Measurements from ENCODE around the gene AKAP12.

DNA sequence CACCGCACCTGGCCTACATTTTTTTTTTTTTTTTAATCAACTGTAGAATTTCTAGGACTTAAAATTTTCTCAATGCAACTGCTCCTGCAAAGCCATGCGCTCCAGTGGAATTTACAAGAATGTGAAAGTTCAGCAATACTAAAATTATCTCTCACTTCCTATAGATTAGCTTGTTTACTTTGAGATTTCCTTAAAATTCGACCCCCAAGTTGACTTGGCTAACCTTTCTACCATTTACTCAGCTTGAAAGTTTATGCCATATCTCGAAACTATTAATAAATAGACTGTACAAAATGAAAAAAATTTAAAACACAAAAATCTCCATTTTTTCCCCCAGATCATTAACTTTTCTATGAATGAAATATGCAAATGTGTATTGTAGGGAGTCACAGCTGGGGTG lies 87.3 kb downstream of the AKAP12 start:
- TF ChIP-seq, protein P1, sequence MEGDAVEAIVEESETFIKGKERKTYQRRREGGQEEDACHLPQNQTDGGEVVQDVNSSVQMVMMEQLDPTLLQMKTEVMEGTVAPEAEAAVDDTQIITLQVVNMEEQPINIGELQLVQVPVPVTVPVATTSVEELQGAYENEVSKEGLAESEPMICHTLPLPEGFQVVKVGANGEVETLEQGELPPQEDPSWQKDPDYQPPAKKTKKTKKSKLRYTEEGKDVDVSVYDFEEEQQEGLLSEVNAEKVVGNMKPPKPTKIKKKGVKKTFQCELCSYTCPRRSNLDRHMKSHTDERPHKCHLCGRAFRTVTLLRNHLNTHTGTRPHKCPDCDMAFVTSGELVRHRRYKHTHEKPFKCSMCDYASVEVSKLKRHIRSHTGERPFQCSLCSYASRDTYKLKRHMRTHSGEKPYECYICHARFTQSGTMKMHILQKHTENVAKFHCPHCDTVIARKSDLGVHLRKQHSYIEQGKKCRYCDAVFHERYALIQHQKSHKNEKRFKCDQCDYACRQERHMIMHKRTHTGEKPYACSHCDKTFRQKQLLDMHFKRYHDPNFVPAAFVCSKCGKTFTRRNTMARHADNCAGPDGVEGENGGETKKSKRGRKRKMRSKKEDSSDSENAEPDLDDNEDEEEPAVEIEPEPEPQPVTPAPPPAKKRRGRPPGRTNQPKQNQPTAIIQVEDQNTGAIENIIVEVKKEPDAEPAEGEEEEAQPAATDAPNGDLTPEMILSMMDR (conservative IDR thresholded peaks at IDR 0.05; ENCODE audit: low read depth in 2 of 2), result no peak
- no peak for TF ChIP-seq POLR2AphosphoS5 (IDR thresholded peaks at IDR 0.05; ENCODE audit: low read depth)
- no peak for TF ChIP-seq EZH2 (IDR thresholded peaks at IDR 0.05; ENCODE audit: low read depth, unreplicated experiment)
- TF ChIP-seq, protein P2, sequence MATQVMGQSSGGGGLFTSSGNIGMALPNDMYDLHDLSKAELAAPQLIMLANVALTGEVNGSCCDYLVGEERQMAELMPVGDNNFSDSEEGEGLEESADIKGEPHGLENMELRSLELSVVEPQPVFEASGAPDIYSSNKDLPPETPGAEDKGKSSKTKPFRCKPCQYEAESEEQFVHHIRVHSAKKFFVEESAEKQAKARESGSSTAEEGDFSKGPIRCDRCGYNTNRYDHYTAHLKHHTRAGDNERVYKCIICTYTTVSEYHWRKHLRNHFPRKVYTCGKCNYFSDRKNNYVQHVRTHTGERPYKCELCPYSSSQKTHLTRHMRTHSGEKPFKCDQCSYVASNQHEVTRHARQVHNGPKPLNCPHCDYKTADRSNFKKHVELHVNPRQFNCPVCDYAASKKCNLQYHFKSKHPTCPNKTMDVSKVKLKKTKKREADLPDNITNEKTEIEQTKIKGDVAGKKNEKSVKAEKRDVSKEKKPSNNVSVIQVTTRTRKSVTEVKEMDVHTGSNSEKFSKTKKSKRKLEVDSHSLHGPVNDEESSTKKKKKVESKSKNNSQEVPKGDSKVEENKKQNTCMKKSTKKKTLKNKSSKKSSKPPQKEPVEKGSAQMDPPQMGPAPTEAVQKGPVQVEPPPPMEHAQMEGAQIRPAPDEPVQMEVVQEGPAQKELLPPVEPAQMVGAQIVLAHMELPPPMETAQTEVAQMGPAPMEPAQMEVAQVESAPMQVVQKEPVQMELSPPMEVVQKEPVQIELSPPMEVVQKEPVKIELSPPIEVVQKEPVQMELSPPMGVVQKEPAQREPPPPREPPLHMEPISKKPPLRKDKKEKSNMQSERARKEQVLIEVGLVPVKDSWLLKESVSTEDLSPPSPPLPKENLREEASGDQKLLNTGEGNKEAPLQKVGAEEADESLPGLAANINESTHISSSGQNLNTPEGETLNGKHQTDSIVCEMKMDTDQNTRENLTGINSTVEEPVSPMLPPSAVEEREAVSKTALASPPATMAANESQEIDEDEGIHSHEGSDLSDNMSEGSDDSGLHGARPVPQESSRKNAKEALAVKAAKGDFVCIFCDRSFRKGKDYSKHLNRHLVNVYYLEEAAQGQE (IDR thresholded peaks at IDR 0.05; ENCODE audit: unreplicated experiment), result no peak
- TF ChIP-seq CREB1 (CRISPR knock-in tag; IDR thresholded peaks at IDR 0.05; ENCODE audit: low read depth), result no peak
- no peak for TF ChIP-seq EZH2phosphoT487 (IDR thresholded peaks at IDR 0.05; ENCODE audit: unreplicated experiment)
- TF ChIP-seq, protein P3, sequence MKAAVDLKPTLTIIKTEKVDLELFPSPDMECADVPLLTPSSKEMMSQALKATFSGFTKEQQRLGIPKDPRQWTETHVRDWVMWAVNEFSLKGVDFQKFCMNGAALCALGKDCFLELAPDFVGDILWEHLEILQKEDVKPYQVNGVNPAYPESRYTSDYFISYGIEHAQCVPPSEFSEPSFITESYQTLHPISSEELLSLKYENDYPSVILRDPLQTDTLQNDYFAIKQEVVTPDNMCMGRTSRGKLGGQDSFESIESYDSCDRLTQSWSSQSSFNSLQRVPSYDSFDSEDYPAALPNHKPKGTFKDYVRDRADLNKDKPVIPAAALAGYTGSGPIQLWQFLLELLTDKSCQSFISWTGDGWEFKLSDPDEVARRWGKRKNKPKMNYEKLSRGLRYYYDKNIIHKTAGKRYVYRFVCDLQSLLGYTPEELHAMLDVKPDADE (IDR thresholded peaks at IDR 0.05), result no peak
- TF ChIP-seq JUNB (IDR thresholded peaks at IDR 0.05; ENCODE audit: unreplicated experiment), result no peak

All from GM23338 (cell line).